HuH-7 (cell line): ENCODE measurements around the gene GRK1.

ENCODE experiments used
- DNase-seq: peaks from one replicate; pipeline ENCODE4 v3.0.0; 2011; ENCODE audit warnings: low spot score

GRK1 gene

DNA sequence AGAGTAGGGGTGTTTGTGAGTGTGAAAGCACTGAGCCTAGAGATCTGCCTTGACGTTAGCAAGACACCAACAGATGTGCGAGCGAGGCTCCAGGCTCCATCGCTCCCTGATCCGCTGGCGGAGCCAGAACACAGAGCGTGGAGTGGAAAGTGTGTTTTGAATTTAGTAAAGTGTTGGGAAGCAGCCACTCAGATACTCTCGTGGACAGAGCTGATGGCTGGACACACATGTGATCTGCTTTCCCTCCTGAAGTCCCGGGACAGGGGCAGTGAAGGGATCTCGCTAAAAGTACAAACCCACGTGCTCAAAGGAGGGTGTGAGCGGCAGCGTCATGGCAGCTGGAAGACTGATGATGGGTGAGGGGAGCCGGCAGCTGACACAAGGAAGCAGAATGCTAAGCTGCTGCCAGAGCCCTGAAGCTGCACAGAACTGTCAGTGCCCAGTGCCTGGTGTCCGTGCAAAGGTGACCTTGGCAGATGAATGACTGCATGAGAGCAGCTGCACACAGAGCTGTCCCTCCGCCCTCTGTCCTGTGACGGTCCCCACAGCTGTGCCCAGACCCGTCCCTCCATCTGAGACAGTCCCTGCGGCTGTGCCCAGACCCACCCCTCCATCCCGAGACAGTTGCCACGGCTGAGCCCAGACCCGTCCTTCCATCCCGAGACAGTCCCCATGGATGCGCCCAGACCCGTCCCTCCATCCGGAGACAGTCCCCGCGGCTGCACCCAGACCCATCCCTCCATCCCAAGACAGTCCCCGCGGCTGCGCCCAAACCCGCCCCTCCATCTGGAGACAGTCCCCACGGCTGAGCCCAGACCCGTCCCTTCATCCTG, 62.4 kb downstream of the GRK1 start:
- no peak for DNase-seq

DNA sequence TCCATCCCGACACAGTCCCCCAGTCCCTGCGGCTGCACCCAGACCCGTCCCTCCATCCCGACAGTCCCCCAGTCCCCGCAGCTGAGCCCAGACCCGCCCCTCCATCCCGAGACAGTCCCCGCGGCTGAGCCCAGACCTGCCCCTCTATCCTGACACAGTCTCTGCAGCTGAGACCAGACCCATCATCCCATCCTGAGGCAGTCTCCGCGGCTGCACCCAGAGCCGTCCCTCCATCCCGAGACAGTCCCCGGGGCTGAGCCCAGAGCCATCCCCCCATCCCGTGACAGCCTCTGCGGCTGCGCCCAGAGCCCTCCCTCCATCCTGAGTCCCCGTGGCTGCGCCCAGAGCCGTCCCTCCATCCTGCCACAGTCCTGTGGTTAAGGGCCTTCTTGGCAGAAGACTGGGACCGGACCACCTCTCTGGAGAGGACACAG, 63.3 kb downstream of the GRK1 start:
- no peak for DNase-seq

DNA sequence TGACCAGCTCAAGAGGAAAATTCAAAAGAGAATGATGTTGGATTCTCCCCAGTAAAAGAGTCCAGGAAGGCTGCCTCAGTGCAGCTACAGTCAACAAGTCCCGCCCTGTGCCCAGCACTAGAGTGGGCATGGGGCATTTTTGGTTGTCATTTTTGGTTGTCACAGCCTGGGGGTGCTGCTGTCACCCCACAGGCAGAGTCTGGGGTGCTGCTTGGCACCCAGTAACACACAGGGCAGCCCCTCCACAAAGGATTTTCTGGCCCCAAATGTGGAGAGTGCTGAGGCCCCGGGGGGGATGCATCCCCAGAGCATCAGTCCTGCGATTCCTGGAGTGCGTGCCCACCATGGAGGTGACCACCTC, 63.8 kb downstream of the GRK1 start:
- DNase-seq = no peak

DNA sequence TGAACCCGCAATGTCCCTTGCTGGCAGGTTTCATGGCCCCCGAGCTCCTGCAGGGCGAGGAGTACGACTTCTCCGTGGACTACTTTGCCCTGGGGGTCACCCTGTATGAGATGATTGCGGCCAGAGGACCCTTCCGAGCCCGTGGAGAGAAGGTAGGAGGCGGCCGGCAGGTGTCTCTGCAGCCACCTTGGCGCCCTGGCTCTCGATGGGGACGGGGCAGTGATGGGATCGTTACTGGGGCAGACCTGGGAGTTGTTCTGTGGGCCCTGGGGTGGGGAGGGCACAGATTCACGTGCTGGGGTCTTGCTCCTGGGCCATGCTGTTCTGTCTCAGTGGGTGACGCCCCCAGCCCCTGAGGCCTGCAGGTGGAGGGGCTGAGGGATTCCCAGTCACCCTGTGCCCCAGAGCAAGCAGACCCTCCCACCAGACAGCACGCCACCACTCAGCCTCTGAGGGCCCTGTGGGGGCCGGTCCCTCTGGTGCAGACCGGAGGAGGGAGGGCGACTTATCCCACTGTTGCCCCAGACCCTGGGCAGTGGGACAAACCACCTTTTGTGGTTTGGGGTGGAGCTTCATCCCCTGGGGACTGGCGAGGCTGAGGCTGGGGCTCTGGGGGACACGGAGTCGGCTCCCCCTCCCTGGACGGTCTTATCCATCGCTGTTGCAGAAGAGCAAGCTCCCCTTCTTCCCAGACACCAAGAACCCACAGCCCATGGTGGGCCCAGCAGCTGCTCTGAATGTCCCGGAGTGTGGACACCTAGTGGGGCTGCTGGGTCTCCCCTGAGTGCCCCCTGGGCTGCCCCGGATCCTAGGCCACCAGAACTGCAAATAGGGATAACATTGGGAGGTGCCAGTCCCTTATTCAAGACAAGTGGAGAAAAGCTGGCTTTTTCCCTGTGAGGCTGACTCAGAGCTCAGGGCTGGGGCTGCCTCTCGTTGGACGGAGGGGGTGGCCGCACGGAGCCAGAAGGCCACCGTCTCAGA, 64.5 kb downstream of the GRK1 start:
- peak; percentile 64 for DNase-seq

DNA sequence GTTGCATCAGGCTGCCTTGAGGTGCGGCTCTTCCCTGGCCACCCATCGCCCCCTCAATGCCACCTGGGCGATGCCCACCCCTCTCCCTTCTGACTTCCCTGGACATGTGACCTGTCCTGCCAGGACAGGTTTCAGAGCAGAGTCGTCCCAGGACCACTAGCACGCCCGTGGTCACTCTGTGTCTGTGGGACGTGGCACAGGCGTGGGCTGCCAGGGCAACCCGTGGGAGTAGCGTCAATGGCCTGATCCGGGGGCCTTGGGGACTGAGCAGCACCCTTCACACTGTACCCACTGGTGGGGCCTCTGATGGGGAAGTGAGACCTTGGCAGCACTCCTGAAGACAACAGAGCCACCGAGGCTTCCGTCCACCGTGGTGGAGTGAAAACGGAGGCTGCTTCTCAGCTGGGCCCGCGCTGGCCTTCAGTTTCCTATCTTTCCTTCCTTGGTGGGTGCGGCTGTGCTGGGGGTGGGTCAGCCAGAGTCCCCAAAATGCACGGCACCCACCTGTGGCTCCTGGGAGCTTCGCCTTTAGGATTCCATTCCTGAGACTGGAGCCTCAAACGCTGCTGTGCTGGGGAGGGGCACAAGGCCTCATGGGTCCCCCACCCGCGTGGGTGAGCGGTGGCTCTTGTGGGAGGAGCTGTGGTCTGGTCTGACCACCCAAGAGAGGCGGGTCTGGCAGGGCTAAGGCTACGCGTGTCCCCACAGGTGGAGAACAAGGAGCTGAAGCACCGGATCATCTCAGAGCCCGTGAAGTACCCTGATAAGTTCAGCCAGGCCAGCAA, 65.3 kb downstream of the GRK1 start:
- no peak for DNase-seq

DNA sequence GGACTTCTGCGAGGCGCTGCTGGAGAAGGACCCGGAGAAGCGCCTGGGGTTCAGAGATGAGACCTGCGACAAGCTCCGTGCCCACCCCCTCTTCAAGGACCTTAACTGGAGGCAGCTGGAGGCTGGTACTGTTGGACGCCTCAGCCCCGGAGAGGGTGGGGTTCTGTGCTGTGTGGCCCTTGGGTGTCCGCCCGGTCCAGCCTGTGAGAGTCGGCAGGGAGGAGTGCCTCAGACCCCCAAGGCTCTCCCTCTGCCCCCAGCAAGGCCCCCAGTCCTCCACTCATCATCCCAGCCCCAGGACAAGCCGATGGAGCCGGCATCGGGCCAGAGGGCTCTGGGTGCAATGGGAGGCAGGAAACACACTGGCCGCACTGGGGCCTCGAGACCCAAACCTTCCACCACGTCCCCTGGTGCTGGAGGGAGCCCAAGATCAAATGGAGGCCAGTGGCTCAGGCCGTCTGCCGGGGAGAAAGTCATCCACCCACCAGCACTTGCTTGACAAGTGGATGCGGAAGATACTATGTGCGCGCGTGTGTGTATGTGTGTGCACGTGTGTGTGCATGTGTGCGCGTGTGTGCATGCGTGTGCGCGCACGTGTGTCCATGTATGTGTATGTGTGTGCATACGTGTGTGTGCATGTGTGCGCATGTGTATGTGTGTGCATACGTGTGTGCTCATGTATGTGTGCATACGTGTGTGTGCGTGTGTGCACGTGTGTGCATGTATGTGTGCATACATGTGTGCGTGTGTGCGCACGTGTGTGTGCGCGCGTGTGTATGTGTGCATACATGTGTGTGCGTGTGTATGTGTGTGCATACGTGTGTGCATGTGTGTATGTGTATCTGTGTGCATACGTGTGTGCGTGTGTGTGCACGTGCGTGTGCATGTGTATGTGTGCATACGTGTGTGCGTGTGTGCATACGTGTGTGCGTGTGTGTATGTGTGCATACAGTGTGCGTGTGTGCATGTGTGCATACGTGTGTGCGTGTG, 66.2 kb downstream of the GRK1 start:
- no peak for DNase-seq

DNA sequence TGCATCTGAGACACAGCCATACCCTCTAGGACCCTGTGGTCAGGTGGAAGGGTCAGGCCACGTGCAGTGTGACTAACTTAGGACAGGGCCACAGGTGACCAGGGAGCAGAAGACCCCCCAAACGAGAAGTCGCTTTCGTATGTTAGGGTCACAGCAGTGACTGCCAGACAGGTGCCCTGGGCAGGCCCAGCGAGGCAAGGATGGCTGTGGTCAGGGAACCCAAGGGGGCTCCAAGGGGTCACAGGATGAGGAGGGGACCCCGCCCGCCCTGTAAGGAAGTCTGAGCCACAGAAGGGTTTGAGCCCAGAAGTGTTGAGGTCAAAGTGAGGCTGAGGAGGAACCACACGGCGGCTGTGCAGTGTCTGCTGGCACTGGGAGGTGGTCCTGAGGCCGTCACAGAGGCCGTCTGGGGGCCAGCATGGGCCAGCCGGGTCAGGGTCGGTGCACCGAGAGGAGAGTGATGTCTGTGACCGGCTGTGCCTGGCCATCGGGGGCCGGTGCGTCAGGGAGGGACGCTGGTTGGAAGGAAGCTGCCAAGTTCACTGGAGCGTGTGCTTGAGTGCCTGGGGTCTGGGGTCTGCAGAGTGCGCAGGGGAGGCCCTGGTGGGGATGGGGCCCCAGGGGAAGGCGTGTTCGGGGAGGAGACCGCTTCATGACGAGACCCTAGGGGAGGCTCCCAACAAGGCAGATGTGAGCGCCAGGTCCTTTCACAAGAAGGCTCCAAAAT, 67.2 kb downstream of the GRK1 start:
- DNase-seq = no peak

DNA sequence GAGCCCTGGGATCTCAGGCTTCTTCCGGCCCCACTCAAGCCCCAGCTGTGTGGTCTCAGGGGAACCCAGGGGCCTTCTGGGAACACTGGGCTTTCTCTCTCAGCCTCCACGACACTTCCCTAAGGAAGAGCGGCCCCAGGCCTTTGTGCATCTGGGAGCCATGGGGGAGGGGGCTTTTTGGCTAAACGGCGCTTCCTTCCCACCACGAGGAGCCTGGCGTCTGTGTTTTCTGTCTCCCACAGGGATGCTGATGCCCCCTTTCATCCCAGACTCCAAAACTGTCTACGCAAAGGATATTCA, 67.8 kb downstream of the GRK1 start:
- DNase-seq = no peak

DNA sequence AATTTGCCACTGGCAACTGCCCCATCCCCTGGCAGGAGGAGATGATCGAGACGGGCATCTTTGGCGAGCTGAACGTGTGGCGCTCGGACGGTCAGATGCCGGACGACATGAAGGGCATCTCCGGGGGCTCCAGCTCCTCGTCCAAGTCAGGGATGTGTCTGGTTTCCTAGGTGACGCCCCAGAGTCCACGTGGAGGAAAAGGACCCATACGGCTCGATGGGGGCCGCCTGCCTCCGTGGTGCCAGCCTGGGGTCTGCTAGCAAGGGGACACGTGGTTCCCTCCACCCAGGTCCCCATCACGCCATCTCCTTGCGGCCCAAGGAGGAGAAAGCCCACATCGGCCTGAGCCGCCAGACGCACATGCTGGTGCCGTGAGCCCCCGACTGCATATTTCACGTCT, 68.2 kb downstream of the GRK1 start:
- DNase-seq = no peak

DNA sequence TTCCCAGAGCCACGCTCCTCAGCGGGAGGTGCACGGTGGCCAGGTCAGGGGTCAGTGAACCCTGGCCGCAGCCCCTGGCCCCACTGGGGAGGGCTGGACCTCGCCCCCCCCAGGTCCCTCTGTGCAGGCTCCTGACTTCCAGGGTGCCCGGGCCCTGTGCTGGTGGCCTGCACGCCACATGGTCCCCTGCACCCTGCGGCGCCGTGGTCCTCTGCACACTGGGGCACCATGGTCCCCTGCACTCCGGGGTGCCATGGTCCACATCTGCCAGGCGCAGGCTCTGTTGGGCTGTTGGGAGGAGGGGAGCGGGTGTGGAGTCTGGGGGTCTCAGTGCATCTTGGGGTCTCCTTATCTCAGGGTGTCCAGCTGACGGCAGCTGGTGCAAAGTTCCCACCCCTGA, 68.7 kb downstream of the GRK1 start:
- DNase-seq = no peak

DNA sequence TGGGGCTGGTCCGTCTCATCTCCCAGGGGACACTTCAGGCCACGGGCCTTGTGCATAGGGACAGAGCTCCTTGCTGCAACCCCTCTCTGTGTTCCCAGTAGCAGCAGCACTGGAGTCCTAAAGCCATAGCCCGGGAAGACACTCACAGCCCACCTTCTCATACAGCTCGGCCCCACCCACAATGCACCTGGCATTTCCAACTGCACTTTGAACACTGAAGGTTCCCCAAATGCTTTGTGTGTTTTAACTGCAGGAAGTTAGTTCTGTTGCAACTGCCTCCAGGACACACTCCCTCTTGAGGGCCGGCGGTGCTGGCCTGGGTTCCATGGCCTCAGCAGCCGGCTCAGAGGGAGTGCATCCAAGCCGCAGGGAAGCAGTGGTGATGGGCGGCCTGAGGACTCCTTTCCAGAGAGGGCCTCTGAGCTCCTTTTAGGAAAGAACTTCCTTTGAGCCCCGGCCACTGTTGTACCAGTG, 69.3 kb downstream of the GRK1 start:
- DNase-seq = no peak

DNA sequence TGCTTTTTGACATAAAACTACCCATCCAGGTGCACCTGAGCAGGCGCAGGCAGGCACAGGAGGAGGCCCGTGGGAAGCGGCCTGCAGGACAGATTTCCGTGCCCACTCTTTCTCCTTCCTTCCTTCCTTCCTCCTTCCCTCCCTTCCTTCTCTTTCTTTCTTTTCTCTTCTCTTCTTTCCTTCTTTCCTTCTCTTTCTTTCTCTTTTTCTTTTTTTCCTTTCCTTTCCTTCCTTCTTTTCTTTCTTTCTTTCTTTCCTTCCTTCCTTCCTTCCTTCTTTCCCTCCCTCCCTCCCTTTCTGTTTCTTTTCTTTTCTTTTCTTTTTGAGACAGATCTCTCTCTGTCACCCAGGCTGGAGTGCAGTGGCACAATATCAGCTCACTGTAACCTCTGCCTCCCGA, 70.8 kb downstream of the GRK1 start:
- DNase-seq = no peak

DNA sequence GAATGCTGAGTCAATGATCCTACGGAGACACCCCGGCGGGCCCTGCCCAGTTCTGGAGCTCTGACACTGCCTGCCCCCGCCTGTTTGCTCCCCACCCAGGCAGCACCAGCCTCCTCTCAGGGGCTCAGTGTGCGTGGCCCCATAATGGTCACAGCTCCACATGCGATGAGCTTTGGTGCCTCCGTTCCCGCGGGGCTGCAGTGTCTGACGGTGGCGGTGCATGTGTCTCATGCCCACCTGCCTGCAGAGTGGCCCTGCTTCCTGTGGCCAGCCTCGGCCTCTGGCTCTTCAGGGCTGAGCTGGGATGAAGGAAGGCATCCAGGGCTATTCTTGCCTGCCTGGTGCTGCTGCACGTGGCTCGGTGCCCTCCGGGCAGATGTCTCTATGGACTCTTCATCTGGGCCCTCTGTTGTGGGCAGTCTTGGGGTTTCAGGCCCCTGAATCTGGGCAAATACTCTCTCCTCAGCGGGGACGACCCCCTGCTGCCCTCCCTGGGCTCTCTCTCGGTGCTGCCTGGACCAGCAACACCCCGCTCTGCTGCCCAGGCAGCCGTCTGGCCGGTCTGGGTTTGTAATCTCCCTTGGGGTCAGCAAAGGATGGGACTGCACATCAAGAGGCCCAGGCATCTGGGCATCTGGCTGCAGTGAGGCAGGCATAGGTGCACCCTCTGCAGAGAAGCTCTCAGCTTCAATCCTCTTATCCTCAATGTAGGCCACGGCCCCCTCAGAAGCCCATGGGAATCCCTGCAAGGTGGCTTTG, 72.7 kb downstream of the GRK1 start:
- DNase-seq = no peak

DNA sequence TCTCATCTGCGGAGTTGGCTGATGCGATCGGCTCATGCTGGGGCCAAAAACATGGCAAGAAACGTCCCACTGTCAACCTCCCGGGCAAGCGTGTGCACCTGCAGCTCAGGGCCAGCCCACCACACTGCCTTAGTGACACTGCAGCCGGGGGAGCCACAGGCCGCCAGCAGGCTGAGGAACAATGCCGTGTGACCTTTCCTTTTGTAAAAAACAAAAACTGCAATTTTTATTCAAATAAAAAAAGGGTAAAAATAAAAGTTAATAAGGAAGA, 73.2 kb downstream of the GRK1 start:
- no peak for DNase-seq

DNA sequence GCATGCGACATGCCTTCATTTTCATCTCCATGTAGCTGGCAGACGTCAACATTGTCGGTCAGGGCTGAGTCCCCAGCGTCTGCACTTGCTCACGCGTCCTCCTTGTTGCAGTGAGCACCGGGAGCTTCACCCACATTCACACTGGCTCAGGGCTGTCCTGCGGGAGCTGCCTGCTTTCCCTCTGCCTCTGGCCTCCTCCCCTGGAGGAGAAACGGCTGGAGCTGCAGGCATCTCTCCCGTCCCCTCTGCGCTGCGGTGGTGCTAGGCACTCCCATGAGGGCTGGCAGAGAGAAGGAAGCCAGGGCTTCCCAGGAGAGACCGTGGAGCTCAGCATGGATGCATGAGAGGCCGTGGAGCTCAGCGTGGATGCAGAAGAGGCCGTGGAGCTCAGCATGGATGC, 73.6 kb downstream of the GRK1 start:
- no peak for DNase-seq

DNA sequence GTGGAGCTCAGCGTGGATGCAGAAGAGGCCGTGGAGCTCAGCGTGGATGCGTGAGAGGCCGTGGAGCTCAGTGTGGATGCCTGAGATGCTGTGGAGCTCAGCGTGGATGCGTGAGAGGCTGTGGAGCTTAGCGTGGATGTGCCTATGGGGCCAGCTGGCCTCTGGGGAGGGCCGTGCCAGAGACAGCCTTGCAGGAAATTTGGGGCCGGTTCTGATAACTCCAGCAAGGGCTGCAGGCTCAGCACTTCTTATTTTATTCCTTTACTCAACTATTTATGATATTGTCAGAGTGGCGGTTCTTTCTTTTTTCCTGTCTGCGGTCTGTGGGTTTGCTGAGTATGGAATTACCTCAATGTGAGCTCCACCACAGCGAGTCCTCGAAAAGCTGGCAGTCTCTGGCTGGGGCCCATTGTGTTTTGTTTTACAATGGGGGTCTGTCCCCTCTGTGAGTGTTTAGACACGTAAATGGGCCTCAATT, 74.2 kb downstream of the GRK1 start:
- no peak for DNase-seq

DNA sequence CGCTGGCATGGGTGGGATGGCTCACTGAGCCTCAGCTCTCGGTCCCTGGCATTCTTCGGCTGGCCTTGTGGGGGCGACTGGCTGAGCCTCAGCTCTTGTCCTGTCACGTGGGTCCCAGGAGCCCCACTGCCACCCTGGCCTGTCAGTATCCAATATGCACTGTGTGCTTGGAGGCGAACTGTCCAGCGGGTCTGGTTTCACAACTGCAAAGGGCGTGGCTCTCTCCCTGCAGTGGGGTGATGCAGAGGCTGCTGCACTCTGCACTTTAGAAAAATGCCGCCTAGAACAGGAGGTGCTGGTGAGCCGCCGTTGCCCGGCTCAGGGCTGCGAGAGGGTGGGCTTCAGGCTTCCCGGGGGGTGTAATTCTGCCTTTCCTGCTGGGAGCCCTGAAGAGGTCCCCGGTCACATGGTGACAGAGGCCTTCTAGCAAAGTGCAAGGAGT, 75.0 kb downstream of the GRK1 start:
- DNase-seq = peak; percentile 84

DNA sequence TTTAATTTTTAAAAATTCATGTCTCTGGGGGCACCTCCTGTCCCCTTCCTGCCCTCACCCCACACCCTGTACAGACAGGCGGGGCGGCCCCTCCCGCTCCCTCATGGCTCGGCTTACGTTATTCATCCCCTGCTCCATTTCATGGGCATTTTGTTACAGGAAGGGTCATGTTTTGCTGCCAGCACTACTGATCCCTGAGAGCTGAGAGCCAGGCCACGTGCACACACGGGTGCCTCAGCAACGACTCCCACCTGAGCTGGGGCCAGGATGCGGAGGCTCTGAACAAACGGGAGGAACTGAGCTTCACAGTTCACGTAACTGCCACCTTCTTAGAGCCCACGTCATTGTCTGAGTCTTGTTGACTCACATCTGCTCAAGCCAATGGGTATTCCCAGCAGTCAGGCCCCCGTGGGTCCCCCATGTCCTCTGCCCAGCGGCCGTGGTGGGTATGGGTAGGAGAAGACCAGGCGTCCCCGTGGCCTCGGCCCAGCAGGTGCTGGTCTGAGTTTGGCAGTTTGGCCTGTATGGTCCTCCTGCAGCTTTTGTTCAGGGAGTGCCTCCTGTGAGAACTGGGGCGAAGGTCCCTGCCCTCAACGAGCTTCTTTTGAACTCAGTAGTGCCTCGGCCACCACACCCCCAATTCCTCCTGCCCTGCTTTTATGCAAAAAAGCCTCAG, 75.6 kb downstream of the GRK1 start:
- DNase-seq = no peak
